Measurements from ENCODE around the gene KLHDC4. TPM values are rescaled to one million over a fixed set of nuclear protein-coding genes. Genes with fewer than 3 reads are reported as not detected.

KLHDC4 gene
- total RNA-seq, 6 experiments from 2014 or later = 11.6 to 22.7 (median 14.4) TPM

GRCh38 chr16:87667443-87667842 is 98.3 kb downstream of the KLHDC4 start:
- no peak for TF ChIP-seq POLR2A (IDR thresholded peaks at IDR 0.05)
- TF ChIP-seq, protein P1, sequence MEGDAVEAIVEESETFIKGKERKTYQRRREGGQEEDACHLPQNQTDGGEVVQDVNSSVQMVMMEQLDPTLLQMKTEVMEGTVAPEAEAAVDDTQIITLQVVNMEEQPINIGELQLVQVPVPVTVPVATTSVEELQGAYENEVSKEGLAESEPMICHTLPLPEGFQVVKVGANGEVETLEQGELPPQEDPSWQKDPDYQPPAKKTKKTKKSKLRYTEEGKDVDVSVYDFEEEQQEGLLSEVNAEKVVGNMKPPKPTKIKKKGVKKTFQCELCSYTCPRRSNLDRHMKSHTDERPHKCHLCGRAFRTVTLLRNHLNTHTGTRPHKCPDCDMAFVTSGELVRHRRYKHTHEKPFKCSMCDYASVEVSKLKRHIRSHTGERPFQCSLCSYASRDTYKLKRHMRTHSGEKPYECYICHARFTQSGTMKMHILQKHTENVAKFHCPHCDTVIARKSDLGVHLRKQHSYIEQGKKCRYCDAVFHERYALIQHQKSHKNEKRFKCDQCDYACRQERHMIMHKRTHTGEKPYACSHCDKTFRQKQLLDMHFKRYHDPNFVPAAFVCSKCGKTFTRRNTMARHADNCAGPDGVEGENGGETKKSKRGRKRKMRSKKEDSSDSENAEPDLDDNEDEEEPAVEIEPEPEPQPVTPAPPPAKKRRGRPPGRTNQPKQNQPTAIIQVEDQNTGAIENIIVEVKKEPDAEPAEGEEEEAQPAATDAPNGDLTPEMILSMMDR (IDR thresholded peaks at IDR 0.05) = no peak

GRCh38 chr16:87666919-87667318 is 98.9 kb downstream of the KLHDC4 start:
- H3K27me3 ChIP-seq = no peaks in the 10 kb centered on the region
- intact Hi-C loops (cut with DNase I) = no loop called here
- H3K9me3 ChIP-seq = no peaks in the 10 kb centered on the region
- H3K4me1 ChIP-seq = no peaks in the 10 kb centered on the region
- DNase-seq (no peak), ATAC-seq (no peak)
- TF ChIP-seq, protein P1 (IDR thresholded peaks at IDR 0.05) = no peak
- TF ChIP-seq POLR2A (IDR thresholded peaks at IDR 0.05) = no peak
- no peak overlapping the region for H3K27ac ChIP-seq
- H3K36me3 ChIP-seq = no peaks in the 10 kb centered on the region
- H3K4me3 ChIP-seq = no peak overlapping the region
- 30% methylated on average over 2 of the region's 16 CpGs for WGBS (ENCODE audit: insufficient coverage, low coverage, low lambda C conversion rate, missing lambda C conversion rate)

More at GRCh38 chr16:87667443-87667842, 98.3 kb downstream of the KLHDC4 start:
- H3K4me3 ChIP-seq = no peak overlapping the region
- H3K9me3 ChIP-seq = no peaks in the 10 kb centered on the region
- intact Hi-C loops (cut with DNase I) = no loop called here
- DNase-seq (no peak), ATAC-seq (no peak)
- H3K36me3 ChIP-seq = no peaks in the 10 kb centered on the region
- WGBS (ENCODE audit: insufficient coverage, low coverage, low lambda C conversion rate, missing lambda C conversion rate) = 83% methylated on average over 1 of the region's 7 CpGs
- no peaks in the 10 kb centered on the region for H3K4me1 ChIP-seq
- H3K27ac ChIP-seq = no peak overlapping the region
- H3K27me3 ChIP-seq = no peaks in the 10 kb centered on the region

GRCh38 chr16:87665193-87665592 is 100.6 kb downstream of the KLHDC4 start:
- H3K27me3 ChIP-seq = no peaks in the 10 kb centered on the region
- H3K4me3 ChIP-seq = no peak overlapping the region
- DNase-seq (no peak), ATAC-seq (no peak)
- H3K4me1 ChIP-seq = no peaks in the 10 kb centered on the region
- no peaks in the 10 kb centered on the region for H3K9me3 ChIP-seq
- no peak for TF ChIP-seq POLR2A (IDR thresholded peaks at IDR 0.05)
- TF ChIP-seq, protein P1 (IDR thresholded peaks at IDR 0.05) = no peak
- H3K27ac ChIP-seq = no peak overlapping the region
- no CpG with 5 or more reads among the region's 15 CpGs for WGBS (ENCODE audit: insufficient coverage, low coverage, low lambda C conversion rate, missing lambda C conversion rate)
- intact Hi-C loops (cut with DNase I) = no loop called here
- H3K36me3 ChIP-seq = no peaks in the 10 kb centered on the region

DNA sequence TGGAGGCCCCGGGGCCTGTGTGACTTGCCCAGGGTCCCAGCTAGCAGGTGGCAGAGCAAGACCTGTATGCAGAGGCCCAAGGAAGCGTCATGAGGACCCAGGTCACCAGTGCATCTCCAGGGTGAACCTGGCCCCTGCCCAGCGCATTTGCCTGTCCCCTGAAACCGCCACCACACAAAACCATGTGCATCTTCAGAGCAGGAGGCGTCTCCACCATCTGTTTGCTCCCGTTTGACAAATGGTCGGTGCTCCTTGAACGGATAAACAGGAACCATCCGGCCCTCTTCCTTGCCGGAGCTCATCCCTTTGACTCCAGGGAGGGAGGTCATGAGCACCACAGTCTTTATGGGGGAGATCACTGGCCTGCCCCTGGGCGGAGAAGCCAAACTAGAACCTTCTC is 101.0 kb downstream of the KLHDC4 start:
- DNase-seq (no peak), ATAC-seq (no peak)
- Histone ChIP-seq H3K27me3 (no peaks in the 10 kb centered on the region), H3K4me1 (no peaks in the 10 kb centered on the region), H3K9me3 (no peaks in the 10 kb centered on the region), H3K4me3 (no peak overlapping the region), H3K27ac (no peak overlapping the region), H3K36me3 (no peaks in the 10 kb centered on the region)
- intact Hi-C loops (cut with DNase I) = no loop called here
- TF ChIP-seq POLR2A (IDR thresholded peaks at IDR 0.05) = no peak
- TF ChIP-seq, protein P1 (IDR thresholded peaks at IDR 0.05) = no peak
- 56% methylated on average over 8 of the region's 11 CpGs for WGBS (ENCODE audit: insufficient coverage, low coverage, low lambda C conversion rate, missing lambda C conversion rate)
